Left renal cortex interstitium (tissue), 4 donors: ENCODE results near the gene AP3S2. TPM values are rescaled to one million over a fixed set of nuclear protein-coding genes. Genes with fewer than 3 reads are reported as not detected.

Experiments used
- DNase-seq, 4 donors: peaks; one replicate each; pipeline ENCODE4 v3.0.0-alpha.2; 2013; ENCODE audit warnings: low read depth in 4 of 4, low spot score in 2 of 4, missing footprints in 1 of 4
- polyA plus RNA-seq, 4 donors: library from polyadenylated mRNA; unstranded; fragments of 120-200 nt; gene quantifications; one replicate each; pipeline ENCODE4 v1.2.1, GENCODE V29; 2013; ENCODE audit not compliant: insufficient read length in 4 of 4

AP3S2 gene
- polyA plus RNA-seq, 4 donors: 40.3 to 47.0 (median 41.9) TPM

DNA sequence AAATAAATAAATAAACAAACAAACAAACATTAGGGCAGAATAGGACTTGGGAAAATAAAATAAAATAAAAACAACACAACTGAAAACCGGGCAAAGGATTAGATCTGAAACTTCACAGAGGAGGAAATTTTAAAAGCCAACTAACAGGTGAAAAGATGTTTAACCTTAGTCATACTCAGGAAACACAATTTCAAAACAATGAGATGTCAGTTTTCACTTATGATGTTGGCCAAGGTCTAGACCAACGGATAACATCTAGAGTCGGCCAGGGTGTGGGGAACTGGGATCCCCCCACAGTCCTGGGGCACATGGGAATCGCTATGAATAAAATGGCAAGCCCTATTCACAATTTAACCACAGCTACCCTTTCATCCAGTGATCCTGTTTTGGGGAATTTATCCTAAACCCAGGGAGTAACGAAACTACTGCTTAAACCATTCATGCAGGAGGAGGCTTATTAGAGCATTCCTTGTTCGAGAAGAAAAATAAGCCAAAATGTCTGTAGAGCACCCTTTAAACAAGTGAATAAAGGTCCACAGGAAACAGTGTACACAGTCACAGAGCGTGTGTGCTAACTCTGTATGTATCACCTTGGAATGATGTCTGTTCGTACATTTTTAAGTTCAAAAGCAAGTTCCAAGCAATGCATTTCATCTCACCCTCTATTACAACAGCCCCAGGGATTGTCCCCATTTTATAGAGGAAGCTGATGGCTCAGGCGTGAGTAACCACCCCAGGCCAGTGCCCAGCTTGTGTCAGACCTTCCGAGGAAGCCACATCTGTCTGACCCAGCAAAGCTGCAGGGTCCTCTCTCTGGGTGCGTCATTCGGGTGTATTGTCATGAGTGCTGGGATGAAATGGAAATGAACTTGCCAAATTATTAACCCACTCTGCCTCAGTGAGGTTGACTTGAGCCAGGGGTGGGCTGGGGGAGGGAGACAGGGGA is 72.9 kb downstream of the AP3S2 start:
- no peak for DNase-seq

- DNase-seq: no peak
Observed at GRCh38 chr15:89818287-89818686, 75.5 kb downstream of the AP3S2 start.

DNA sequence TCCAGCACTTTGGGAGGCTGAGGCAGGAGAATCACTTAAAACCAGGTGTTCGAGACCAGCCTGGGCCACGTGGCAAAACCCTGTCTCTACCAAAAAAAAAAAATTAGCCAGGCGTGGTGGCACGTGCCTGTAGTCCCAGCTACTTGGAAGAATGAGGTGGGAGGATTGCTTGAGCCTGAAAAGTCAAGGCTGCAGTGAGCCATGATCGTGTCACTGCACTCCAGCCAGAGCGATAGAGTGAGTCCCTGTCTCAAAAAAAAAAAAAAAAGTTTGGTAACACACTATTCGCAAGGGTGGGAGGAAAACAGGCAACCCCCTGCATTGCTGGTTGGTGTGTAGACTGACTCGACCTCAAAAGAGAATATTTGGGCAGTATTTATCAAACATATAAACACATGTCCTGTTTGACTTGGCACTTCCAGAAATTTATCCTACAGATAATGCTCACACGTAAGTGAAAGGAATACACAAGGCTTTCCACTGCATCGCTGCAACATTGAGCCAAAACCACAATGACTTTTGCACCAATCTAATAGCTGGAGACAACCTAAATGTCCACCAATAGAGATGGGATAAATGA is 76.0 kb downstream of the AP3S2 start:
- no peak for DNase-seq

DNA sequence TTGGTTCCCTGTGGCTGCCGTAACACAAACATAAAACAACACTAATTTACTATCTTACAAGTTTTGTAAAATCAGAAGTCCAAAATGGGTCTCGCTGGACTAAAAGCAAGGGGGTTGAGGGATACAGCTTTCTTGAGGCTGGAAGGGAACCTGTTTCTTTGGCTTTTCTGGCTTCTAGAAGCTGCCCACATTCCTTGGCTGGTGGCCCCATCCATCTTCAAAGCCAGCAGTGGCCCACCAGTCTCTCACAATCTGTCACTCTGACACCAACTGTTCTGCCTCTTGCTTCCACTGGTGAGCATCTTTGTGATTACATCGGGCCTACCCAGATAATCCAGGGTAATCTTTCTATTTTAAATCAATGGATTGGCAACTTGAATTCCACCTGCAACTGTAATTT is 78.0 kb downstream of the AP3S2 start:
- DNase-seq: no peak

DNA sequence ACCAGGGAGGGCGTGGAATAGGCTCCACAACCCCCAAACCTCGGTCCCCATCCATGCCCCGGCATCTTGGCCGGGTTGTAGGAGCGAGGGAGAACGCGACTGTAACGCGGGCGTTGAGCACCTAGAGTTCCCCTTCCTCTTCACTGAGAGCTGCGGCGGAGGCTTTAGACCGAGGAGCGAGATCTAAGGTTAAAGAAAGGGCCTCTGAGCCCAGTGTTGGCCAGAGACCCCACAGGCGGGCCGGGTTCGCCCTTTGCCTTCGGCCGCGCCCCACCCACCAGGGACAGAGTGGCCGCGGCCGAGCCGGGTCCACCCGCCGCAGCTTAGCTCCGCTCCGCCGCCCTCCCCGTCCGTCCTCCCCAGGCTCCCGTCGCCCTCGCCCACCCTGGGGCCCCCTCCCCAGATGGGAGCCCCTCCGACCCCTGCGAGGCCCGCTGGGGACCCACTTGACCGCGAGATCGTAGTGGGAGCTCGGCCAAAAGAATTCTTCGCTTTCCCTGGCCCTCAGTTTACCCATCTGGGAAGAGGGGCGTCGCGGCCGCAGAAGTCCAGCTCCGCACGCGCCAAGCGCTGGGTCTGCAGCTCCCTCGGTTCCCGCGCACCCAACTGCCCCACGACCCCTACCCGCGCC is 79.6 kb downstream of the AP3S2 start:
- no peak for DNase-seq

DNA sequence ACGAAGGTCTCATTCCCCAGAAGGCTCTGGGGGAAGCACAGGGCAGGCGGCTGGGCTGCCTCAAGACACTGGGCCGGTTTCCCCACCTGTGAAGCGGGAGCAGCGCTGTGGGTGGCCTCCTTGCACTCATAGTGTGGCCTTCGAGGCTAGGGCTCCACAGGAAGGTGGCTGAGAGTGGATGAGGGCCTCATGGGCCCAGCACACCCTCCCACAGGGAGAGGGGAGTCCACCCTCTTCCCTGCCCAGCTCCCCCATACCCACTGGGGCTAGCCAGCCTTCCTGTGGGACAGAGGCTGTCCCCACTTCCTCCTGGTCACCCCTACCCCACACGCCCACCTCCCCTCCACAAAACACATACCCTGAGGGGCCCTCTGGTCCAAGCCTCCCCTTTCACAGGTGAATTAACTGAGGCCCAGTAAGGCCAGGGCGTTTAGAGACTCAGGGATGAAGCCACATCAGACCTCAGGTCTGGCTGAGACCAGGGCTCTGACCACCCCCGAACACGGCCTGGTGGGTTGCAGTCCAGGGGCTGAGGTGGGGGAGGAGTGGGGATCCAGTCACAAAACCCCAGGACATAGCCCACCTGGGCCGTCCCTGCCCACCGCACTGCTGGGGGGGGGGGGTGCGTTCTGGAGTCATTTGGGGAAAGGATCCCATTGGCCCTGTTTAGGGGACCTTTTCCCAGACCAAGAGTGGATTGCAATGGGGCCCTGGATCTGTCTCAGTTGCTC is 80.2 kb downstream of the AP3S2 start:
- no peak for DNase-seq

DNA sequence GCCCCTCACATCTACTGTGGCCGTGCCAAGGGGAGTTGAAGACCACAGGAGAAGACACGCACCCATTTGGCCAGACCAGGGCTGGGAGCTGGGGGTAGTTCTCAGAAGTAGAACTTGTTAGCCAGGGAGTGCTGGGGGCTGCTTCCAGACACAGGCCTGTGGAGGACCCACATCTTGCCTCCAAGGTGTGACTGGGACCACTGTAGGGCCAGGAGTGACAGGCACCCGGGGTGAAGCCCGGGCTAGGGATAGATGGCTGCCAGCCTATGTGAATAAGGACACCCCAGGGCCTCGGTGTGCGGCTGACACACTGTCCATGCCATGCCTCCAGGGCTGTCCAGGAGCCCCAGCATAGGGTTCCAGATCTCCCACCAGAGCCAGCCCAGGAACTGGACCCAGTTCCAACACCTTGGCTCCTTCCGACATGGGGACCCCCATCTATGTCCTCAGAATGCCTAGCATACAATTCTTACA is 80.9 kb downstream of the AP3S2 start:
- no peak for DNase-seq

GRCh38 chr15:89812011-89812846 is 81.6 kb downstream of the AP3S2 start:
- DNase-seq: no peak

GRCh38 chr15:89810837-89811236 is 83.0 kb downstream of the AP3S2 start:
- DNase-seq: no peak

DNA sequence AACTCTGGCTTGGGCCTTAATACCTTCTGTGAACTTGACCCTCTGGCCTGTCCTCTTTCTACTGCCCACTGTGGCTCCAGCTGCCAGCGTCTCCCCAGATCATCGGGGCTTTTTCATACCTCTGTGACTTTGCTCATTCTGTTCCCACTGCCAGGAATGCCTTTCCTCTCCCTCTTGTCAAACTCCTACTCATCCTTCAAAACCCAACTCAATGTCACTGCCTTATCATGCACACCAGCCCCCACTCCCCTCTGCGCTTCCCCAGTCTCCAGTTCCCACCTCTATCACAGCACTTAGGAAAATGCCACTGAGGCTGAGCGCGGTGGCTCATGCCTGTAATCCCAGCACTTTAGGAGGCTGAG is 84.0 kb downstream of the AP3S2 start:
- DNase-seq: no peak

- no peak for DNase-seq
Observed at GRCh38 chr15:89809093-89809786, 84.6 kb downstream of the AP3S2 start.

DNA sequence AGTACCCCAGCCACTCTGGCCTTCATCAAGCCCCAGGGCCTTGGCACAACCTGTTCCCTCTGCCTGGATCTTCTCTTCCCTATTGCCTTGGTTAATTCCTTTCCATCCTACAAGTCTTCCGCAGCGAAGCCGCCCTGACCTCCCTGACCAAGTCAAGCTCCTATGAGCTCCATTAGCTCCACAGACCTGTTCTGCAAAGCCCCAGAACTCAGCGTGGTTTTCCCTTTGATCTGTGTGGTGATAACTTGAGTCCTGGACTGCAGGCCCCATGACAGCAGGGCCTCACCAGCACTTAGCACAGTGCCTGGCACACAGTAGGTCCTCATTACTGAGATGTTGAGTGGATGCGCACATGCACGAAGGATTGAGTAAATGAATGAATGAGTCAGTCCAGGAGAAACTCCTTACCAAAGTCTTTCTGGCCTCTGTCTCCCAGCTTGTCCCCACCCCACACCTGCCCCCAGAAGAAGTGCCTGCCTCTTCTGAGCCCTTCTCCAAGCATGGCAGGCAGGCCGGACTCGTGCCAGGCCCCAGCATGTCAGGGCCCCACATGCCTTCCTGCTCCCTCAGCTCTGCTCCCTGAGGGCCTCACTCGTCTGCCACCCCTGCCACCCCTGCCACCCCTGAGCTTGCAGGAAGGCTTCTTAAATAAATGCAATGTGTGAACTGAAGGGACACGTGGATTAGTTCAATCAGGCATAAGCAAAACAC is 85.5 kb downstream of the AP3S2 start:
- DNase-seq: no peak

- no peak for DNase-seq
Observed at GRCh38 chr15:89807689-89808088, 86.1 kb downstream of the AP3S2 start.

DNA sequence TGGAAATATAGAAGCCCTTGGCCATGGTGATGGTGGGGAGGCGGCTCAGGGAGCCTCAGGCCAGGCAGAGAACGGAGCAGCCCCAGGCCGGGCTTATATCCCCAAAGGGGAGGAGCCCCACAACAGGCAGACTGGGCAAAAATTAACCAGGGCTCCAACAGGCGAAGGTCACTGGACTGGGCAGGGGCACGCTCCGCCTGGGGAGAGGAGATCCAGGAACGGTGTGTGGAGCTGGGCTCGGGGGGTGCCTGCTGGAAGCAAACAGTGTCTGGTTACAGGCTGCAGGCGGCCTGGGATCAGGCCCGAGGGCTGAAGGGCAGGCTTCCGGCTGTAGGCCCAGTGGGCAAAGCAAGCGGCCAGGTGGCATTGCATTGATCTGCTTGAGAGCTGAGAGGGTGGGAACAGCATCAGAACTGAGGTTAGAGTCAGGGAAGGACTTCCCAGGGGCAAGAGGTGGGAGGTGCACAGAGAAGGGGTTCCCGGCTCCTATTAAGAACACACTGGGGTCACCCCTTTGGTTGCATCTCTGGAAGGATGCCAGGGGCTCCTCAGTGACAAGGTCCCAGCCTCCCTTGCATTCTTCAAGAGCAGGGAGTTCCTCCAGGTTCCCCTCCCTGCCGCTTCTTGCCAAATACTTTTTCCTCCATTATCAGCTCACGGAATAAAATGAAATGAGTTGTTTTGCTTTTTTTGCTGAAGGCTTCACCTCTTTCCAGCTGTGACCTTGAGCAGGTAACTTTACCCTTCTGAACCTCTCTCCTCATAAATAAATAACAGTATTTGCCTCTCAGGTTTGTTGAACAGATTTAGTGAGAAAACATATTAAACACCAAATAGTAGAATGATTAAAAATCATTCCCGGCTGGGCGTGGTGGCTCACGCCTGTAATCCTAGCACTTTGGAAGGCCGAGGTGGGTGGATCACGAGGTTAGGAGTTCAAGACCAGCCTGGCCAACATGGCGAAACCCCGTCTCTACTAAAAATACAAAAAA is 86.9 kb downstream of the AP3S2 start:
- DNase-seq: no peak

- DNase-seq: no peak
Observed at GRCh38 chr15:89806210-89806558, 87.6 kb downstream of the AP3S2 start.

- no peak for DNase-seq
Observed at GRCh38 chr15:89805241-89806209, 88.3 kb downstream of the AP3S2 start.
